H1 (cell line): ENCODE measurements around the gene DENND4B. TPM values are rescaled to one million over a fixed set of nuclear protein-coding genes. Genes with fewer than 3 reads are reported as not detected.

Experiments
- ATF3 ChIP-seq: IDR thresholded peaks from 2 replicates; pipeline ENCODE4 v1.6.1; 2011; ENCODE audit warnings: low read depth, mild to moderate bottlenecking, low read length; ENCODE audit not compliant: insufficient read depth
- BACH1 ChIP-seq: IDR thresholded peaks from 2 replicates; pipeline ENCODE4 v1.6.1; 2012; ENCODE audit warnings: low read length, improper control_type of control experiment
- CTBP2 ChIP-seq: IDR thresholded peaks from 2 replicates; pipeline ENCODE4 v1.7.0; 2011; ENCODE audit warnings: borderline replicate concordance, mild to moderate bottlenecking, moderate library complexity, mixed read lengths, low read length; ENCODE audit not compliant: insufficient read depth, insufficient read length
- CTCF ChIP-seq, 3 experiments: IDR thresholded peaks; 1 replicate in 2 of 3; 2 replicates in 1 of 3; pipeline versions ENCODE4 v1.5.1 to v1.6.1; 2011; ENCODE audit warnings: low read length in 3 of 3, mild to moderate bottlenecking in 3 of 3, inconsistent platforms in 2 of 3, low read depth in 1 of 3, moderate library complexity in 1 of 3; ENCODE audit not compliant: insufficient read depth in 1 of 3; ENCODE audit errors: control extremely low read depth in 1 of 3
- GABPA ChIP-seq: IDR thresholded peaks from 2 replicates; pipeline ENCODE4 v1.6.1; 2011; ENCODE audit warnings: mild to moderate bottlenecking, low read length, moderate library complexity, borderline replicate concordance; ENCODE audit not compliant: insufficient read depth
- GTF2F1 ChIP-seq: IDR thresholded peaks from 2 replicates; pipeline ENCODE4 v1.6.1; 2012; ENCODE audit warnings: low read depth, low read length, improper control_type of control experiment, borderline replicate concordance
- HDAC2 ChIP-seq, 2 experiments: fragments of 300-600 bp in 1 of 2; sonication (generic) in 1 of 2; IDR thresholded peaks; 2 replicates each; pipeline ENCODE4 v1.6.1; 2011 to 2012; ENCODE audit warnings: low read depth in 2 of 2, low read length in 2 of 2, mild to moderate bottlenecking in 2 of 2, moderate library complexity in 2 of 2, borderline replicate concordance in 1 of 2, inconsistent platforms in 1 of 2
- KDM1A ChIP-seq: fragments of 200-600, 300-600 bp; sonication (generic); IDR thresholded peaks from 2 replicates; pipeline ENCODE4 v1.7.1; 2016; ENCODE audit warnings: mild to moderate bottlenecking, low read length, borderline replicate concordance
- SP1 ChIP-seq: IDR thresholded peaks from 2 replicates; pipeline ENCODE4 v1.6.1; 2011; ENCODE audit warnings: low read depth, low read length
- SP4 ChIP-seq: IDR thresholded peaks from 2 replicates; pipeline ENCODE4 v1.6.1; 2012; ENCODE audit warnings: low read length, inconsistent platforms
- TCF12 ChIP-seq: IDR thresholded peaks from 2 replicates; pipeline ENCODE4 v1.6.1; 2011; ENCODE audit warnings: low read depth, mild to moderate bottlenecking, low read length
- polyA plus RNA-seq, 7 experiments: library from polyadenylated mRNA; depleted of rRNA in 3 of 7; stranded (reverse) in 5 of 7; unstranded in 2 of 7; fragments of >200 nt in 5 of 7; fragments of 200-250 nt in 2 of 7; gene quantifications; 1 replicate in 5 of 7; 2 replicates in 1 of 7; 4 replicates in 1 of 7; pipeline versions ENCODE4 v1.2.1 to v1.2.3, GENCODE V29; 2011 to 2013; ENCODE audit warnings: missing spikeins in 2 of 7, mixed read lengths in 2 of 7
- total RNA-seq: library from RNA; stranded (reverse); fragmentation: NEBNext Ultra II Directional; extraction: Animal tissue kit (Norgen Biotek cat#: 25700); gene quantifications from 2 replicates; pipeline ENCODE4 v1.2.1, GENCODE V29; 2021

The DENND4B gene
- total and polyA plus RNA-seq, 2 of the 8 experiments (the other 6 are each of a cell fraction or from before 2014, with no cell fraction given), result 45.6 to 61.1 TPM

DNA sequence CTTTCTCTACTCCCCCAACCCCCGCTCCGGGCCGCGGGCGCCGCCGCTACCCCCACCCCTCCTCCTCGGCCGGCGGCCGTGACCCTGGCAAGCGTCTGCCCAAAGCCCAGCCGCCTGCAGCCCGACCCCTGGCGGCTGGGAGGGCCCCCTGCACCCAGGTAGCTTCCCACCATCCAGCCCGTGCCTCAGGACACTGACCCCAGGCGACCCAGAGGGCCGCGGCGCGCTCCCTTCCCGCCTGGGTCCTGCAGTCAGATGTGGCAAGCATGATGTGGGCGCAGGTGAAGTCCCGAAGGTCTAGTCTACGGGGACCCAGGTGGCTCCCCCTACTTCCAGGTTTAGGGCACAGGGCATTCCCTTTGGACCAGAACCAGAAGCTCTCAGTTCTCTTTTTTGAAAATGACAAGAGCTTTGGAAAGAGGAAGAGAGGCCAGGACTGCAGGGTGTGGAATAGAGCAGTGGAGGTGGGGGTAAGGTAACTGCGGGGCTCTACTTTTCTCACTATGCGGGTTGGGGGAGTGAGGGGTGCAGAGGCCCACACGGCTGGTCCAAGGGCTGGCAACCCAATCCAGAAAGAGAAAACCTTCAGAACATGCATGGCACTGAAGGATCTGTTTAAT, at the start of gene DENND4B (continued):
- peak; percentile 90 to 94 (median 91) for TF ChIP-seq CTCF (IDR thresholded peaks at IDR 0.05; ENCODE audit: control extremely low read depth in 1 of 3, insufficient read depth in 1 of 3, low read depth in 1 of 3, low read length in 3 of 3)
- TF ChIP-seq TCF12, result 0 out of 2 replicates have a peak, but pooled peaks have one; percentile 56
- no peak for TF ChIP-seq KDM1A
- TF ChIP-seq GABPA, result peak; percentile 40; the same call in 1 of the 2 replicates
- no peak for TF ChIP-seq HDAC2 (IDR thresholded peaks at IDR 0.05; ENCODE audit: borderline replicate concordance in 1 of 2, low read depth in 2 of 2, low read length in 2 of 2)
- no peak for TF ChIP-seq ATF3
- TF ChIP-seq GTF2F1, result no peak
- TF ChIP-seq SP1, result no peak
- no peak; the same call in 1 of the 2 replicates for TF ChIP-seq SP4
- no peak for TF ChIP-seq BACH1
- TF ChIP-seq CTBP2, result no peak
